HepG2 (cell line): ENCODE results near the gene GJD3. TPM values are rescaled to one million over a fixed set of nuclear protein-coding genes. Genes with fewer than 3 reads are reported as not detected.
A peak's percentile ranks its signal among the peaks of the same experiment; 100 is the strongest.

Experiments
- ARID5B ChIP-seq: IDR thresholded peaks from 2 replicates; pipeline ENCODE4 v1.4.0; 2020; ENCODE audit warnings: mild to moderate bottlenecking, missing genetic modification reagents
- CEBPB ChIP-seq: IDR thresholded peaks from 2 replicates; pipeline ENCODE4 v1.6.1; 2011; ENCODE audit warnings: low read depth, low read length, improper control_type of control experiment, borderline replicate concordance
- DPF2 ChIP-seq: sonication (generic); formaldehyde crosslinking; IDR thresholded peaks from 2 replicates; pipeline ENCODE4 v1.4.0; 2020; ENCODE audit warnings: mild to moderate bottlenecking, low read depth, missing genetic modification reagents, borderline replicate concordance
- DZIP1 ChIP-seq: sonication (generic); formaldehyde crosslinking; IDR thresholded peaks from 2 replicates; pipeline ENCODE4 v1.5.0; 2020; ENCODE audit warnings: mild to moderate bottlenecking, missing genetic modification reagents
- GATAD2A ChIP-seq: IDR thresholded peaks from 2 replicates; pipeline ENCODE4 v1.6.1; 2016
- MTA1 ChIP-seq: sonication (generic); formaldehyde crosslinking; IDR thresholded peaks from 2 replicates; pipeline ENCODE4 v1.4.0; 2020; ENCODE audit warnings: missing genetic modification reagents, mild to moderate bottlenecking, borderline replicate concordance
- NFATC3 ChIP-seq: sonication (generic); formaldehyde crosslinking; IDR thresholded peaks from 2 replicates; pipeline ENCODE4 v1.5.1; 2020; ENCODE audit warnings: mild to moderate bottlenecking, missing genetic modification reagents
- NKX3-1 ChIP-seq: sonication (generic); formaldehyde crosslinking; IDR thresholded peaks from 2 replicates; pipeline ENCODE4 v1.5.0; 2020; ENCODE audit warnings: missing genetic modification reagents
- REXO4 ChIP-seq: sonication (generic); formaldehyde crosslinking; IDR thresholded peaks from 2 replicates; pipeline ENCODE4 v1.8.0; 2022; ENCODE audit warnings: missing genetic modification reagents, mild to moderate bottlenecking, borderline replicate concordance
- SIX1 ChIP-seq: sonication (generic); formaldehyde crosslinking; IDR thresholded peaks from 2 replicates; pipeline ENCODE4 v1.4.0; 2020; ENCODE audit warnings: missing genetic modification reagents, borderline replicate concordance
- SOX5 ChIP-seq: IDR thresholded peaks from 2 replicates; pipeline ENCODE4 v1.6.1; 2016; ENCODE audit warnings: borderline replicate concordance
- SP2 ChIP-seq: sonication (generic); formaldehyde crosslinking; IDR thresholded peaks from 2 replicates; pipeline ENCODE4 v1.5.1; 2020; ENCODE audit warnings: mild to moderate bottlenecking, missing genetic modification reagents
- ZNF10 ChIP-seq: sonication (generic); formaldehyde crosslinking; IDR thresholded peaks from 2 replicates; pipeline ENCODE4 v1.4.0; 2020; ENCODE audit warnings: mild to moderate bottlenecking, low read depth, missing genetic modification reagents, borderline replicate concordance
- ZNF20 ChIP-seq: sonication (generic); formaldehyde crosslinking; IDR thresholded peaks from 2 replicates; pipeline ENCODE4 v1.4.0; 2020; ENCODE audit warnings: mild to moderate bottlenecking, moderate library complexity, missing genetic modification reagents
- ZNF280B ChIP-seq: sonication (generic); formaldehyde crosslinking; IDR thresholded peaks from 2 replicates; pipeline ENCODE4 v1.5.0; 2020; ENCODE audit warnings: missing genetic modification reagents, mild to moderate bottlenecking, borderline replicate concordance
- ZNF280D ChIP-seq: sonication (generic); formaldehyde crosslinking; IDR thresholded peaks from 2 replicates; pipeline ENCODE4 v1.5.1; 2020; ENCODE audit warnings: mild to moderate bottlenecking, missing genetic modification reagents
- ZNF562 ChIP-seq: sonication (generic); formaldehyde crosslinking; IDR thresholded peaks from 2 replicates; pipeline ENCODE4 v1.8.0; 2022; ENCODE audit warnings: missing genetic modification reagents, borderline replicate concordance
- polyA plus RNA-seq, 8 experiments: library from polyadenylated mRNA; depleted of rRNA in 3 of 8; stranded (reverse) in 7 of 8; unstranded in 1 of 8; fragments of >200 nt; fragmentation: Illumina TruSeq in 4 of 8; extraction: Trizol in 4 of 8; gene quantifications; 2 replicates each; pipeline versions ENCODE4 v1.2.1 to v1.2.3, GENCODE V29; 2011 to 2016; ENCODE audit warnings: low read depth in 4 of 8, missing spikeins in 1 of 8, mixed read lengths in 1 of 8; ENCODE audit not compliant: insufficient read depth in 1 of 8
- total RNA-seq, 5 experiments: library from RNA; depleted of rRNA; stranded (reverse); fragments of >200 nt; fragmentation: Illumina TruSeq; extraction: Trizol; gene quantifications; 2 replicates each; pipeline ENCODE4 v1.2.3, GENCODE V29; 2016; ENCODE audit warnings: low read depth in 1 of 5

The GJD3 gene
- total and polyA plus RNA-seq, 2 of the 13 experiments (the other 11 are each of a cell fraction or from before 2014, with no cell fraction given): not detected

- TF ChIP-seq MTA1 (CRISPR knock-in tag) (0 out of 2 replicates have a peak, but pooled peaks have one; percentile 5), REXO4 (CRISPR knock-in tag) (no peak), ZNF280D (CRISPR knock-in tag) (no peak), ARID5B (CRISPR knock-in tag) (no peak), ZNF280B (CRISPR knock-in tag) (0 out of 2 replicates have a peak, but pooled peaks have one; percentile 54), CEBPB (no peak), DZIP1 (CRISPR knock-in tag) (no peak), GATAD2A (CRISPR knock-in tag) (peak; percentile 74), DPF2 (CRISPR knock-in tag) (no peak), SIX1 (CRISPR knock-in tag) (no peak), SP2 (CRISPR knock-in tag) (no peak), NFATC3 (CRISPR knock-in tag) (no peak), ZNF20 (CRISPR knock-in tag) (no peak), SOX5 (CRISPR knock-in tag) (no peak), ZNF10 (CRISPR knock-in tag) (no peak), NKX3-1 (no peak), ZNF562 (CRISPR knock-in tag) (no peak)
These were observed 22.6 kb downstream of the GJD3 start (continued) for GRCh38 chr17:40341808-40342503.
